ENCODE measurements around the gene CCN6. TPM values are rescaled to one million over a fixed set of nuclear protein-coding genes. Genes with fewer than 3 reads are reported as not detected.
"Not testable (repeated sequence)": the region's sequence is repeated elsewhere in the genome, so short reads cannot be mapped to it uniquely, and the experiment has no call there.

CCN6 gene
- total RNA-seq, 1 experiment from 2014 or later: not detected

DNA sequence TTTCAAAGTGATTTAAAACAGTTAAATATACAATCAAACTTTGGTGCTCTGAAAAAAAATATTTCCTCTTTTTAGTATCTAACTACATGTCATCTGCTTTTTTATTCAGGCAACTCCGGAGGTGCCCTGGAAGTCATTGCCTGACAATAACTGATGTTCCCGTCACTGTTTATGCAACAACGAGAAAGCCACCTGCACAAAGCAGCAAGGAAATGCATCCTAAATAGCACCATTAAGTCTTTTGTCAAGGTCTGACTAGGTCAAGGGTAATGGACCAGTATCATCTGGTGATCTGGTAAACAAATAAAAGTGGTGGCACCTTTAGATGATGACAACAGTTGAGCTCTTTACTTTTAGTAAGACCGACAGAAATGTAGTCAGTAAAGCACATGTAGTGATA is 46.7 kb downstream of the CCN6 start:
- TF ChIP-seq, protein P1, sequence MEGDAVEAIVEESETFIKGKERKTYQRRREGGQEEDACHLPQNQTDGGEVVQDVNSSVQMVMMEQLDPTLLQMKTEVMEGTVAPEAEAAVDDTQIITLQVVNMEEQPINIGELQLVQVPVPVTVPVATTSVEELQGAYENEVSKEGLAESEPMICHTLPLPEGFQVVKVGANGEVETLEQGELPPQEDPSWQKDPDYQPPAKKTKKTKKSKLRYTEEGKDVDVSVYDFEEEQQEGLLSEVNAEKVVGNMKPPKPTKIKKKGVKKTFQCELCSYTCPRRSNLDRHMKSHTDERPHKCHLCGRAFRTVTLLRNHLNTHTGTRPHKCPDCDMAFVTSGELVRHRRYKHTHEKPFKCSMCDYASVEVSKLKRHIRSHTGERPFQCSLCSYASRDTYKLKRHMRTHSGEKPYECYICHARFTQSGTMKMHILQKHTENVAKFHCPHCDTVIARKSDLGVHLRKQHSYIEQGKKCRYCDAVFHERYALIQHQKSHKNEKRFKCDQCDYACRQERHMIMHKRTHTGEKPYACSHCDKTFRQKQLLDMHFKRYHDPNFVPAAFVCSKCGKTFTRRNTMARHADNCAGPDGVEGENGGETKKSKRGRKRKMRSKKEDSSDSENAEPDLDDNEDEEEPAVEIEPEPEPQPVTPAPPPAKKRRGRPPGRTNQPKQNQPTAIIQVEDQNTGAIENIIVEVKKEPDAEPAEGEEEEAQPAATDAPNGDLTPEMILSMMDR (IDR thresholded peaks at IDR 0.05; ENCODE audit: insufficient read depth in 1 of 2, low read depth in 1 of 2, low read length in 1 of 2, severe bottlenecking in 1 of 2, unreplicated experiment in 1 of 2): no peak
- Histone ChIP-seq H3K9me3 (no peaks in the 10 kb centered on the region), H3K27me3 (replicated peaks; ENCODE audit: control insufficient read depth, insufficient read depth, low read length) (no peaks in the 10 kb centered on the region), H3K36me3 (ENCODE audit: control insufficient read depth, insufficient read depth, low read length) (no peaks in the 10 kb centered on the region), H3K4me1 (no peaks in the 10 kb centered on the region), H3K4me3 (ENCODE audit: low read depth, low read length) (no peak overlapping the region)
- intact Hi-C loops (cut with micrococcal nuclease; ENCODE audit: unreplicated experiment): no loop called here
- no peak for DNase-seq
- CTCF ChIA-PET: no interaction called here
- Mint-ChIP-seq H3K9me3 (ENCODE audit: unreplicated experiment) (peaks cover 9% of the 10 kb centered on the region), H3K4me3 (ENCODE audit: unreplicated experiment) (no peak overlapping the region), H3K36me3 (ENCODE audit: insufficient read depth, unreplicated experiment) (no peaks in the 10 kb centered on the region), H3K27me3 (ENCODE audit: insufficient read depth, unreplicated experiment) (peaks cover 15% of the 10 kb centered on the region), H3K27ac (ENCODE audit: unreplicated experiment) (no peak overlapping the region), H3K4me1 (ENCODE audit: low read depth, unreplicated experiment) (no peaks in the 10 kb centered on the region)
- POLR2A ChIA-PET: no interaction called here
- BruUV-seq (replicated peaks): no TSS peak

DNA sequence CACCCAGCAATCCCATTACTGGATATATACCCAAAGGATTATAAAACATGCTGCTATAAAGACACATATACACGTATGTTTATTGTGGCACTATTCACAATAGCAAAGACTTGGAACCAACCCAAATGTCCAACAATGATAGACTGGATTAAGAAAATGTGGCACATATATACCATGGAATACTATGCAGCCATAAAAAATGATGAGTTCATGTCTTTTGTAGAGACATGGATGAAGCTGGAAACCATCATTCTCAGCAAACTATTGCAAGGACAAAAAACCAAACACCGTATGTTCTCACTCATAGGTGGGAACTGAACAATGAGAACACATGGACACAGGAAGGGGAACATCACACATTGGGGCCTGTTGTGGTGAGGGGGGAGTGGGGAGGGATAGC is 52.1 kb downstream of the CCN6 start:
- H3K9me3 Mint-ChIP-seq (ENCODE audit: unreplicated experiment): not testable (repeated sequence)

DNA sequence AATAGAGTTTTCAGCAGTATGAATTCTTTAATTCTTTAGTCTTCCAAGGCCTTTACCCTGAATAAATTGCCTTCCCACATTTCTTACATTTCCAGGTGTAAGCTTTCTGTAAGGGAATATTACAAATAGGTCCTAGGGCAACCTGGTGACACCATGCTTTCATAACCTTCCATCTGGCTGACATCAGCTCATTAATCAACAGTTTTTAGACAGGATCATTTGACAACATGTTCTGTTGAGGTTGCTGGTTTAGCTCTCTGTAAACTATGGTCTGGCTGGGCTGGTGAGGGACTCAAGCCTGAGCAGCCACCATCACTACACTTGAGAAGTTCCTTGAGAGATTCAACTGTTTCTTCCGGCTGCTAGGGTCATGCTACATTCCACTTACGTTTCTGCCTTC is 52.7 kb downstream of the CCN6 start:
- peaks cover 12% of the 10 kb centered on the region for H3K27me3 Mint-ChIP-seq (ENCODE audit: insufficient read depth, unreplicated experiment)
- H3K27ac Mint-ChIP-seq (ENCODE audit: unreplicated experiment): no peak overlapping the region
- H3K9me3 Mint-ChIP-seq (ENCODE audit: unreplicated experiment): peaks cover 10% of the 10 kb centered on the region
- no peak for DNase-seq
- intact Hi-C loops (cut with micrococcal nuclease; ENCODE audit: unreplicated experiment): no loop called here
- Histone ChIP-seq H3K36me3 (ENCODE audit: control insufficient read depth, insufficient read depth, low read length) (no peaks in the 10 kb centered on the region), H3K27me3 (replicated peaks; ENCODE audit: control insufficient read depth, insufficient read depth, low read length) (no peaks in the 10 kb centered on the region), H3K4me1 (no peaks in the 10 kb centered on the region), H3K9me3 (no peaks in the 10 kb centered on the region), H3K4me3 (ENCODE audit: low read depth, low read length) (no peak overlapping the region)
- H3K4me3 Mint-ChIP-seq (ENCODE audit: unreplicated experiment): no peak overlapping the region
- no TSS peak for BruUV-seq (replicated peaks)
- no peaks in the 10 kb centered on the region for H3K36me3 Mint-ChIP-seq (ENCODE audit: insufficient read depth, unreplicated experiment)
- CTCF ChIA-PET: no interaction called here
- TF ChIP-seq, protein P1 (IDR thresholded peaks at IDR 0.05; ENCODE audit: insufficient read depth in 1 of 2, low read depth in 1 of 2, low read length in 1 of 2, severe bottlenecking in 1 of 2, unreplicated experiment in 1 of 2): no peak
- POLR2A ChIA-PET: no interaction called here
- H3K4me1 Mint-ChIP-seq (ENCODE audit: low read depth, unreplicated experiment): no peaks in the 10 kb centered on the region

More for the DNA sequence above, 52.1 kb downstream of the CCN6 start:
- H3K27me3 ChIP-seq (replicated peaks; ENCODE audit: control insufficient read depth, insufficient read depth, low read length); BruUV-seq (replicated peaks); intact Hi-C loops (cut with micrococcal nuclease; ENCODE audit: unreplicated experiment); H3K9me3 ChIP-seq; H3K27ac Mint-ChIP-seq (ENCODE audit: unreplicated experiment); H3K36me3 Mint-ChIP-seq (ENCODE audit: insufficient read depth, unreplicated experiment); H3K36me3 ChIP-seq (ENCODE audit: control insufficient read depth, insufficient read depth, low read length); DNase-seq; H3K4me3 Mint-ChIP-seq (ENCODE audit: unreplicated experiment); H3K4me1 Mint-ChIP-seq (ENCODE audit: low read depth, unreplicated experiment); POLR2A ChIA-PET; H3K4me1 ChIP-seq; H3K4me3 ChIP-seq (ENCODE audit: low read depth, low read length); CTCF ChIA-PET: not testable (repeated sequence)
- H3K27me3 Mint-ChIP-seq (ENCODE audit: insufficient read depth, unreplicated experiment): peaks cover 12% of the 10 kb centered on the region

DNA sequence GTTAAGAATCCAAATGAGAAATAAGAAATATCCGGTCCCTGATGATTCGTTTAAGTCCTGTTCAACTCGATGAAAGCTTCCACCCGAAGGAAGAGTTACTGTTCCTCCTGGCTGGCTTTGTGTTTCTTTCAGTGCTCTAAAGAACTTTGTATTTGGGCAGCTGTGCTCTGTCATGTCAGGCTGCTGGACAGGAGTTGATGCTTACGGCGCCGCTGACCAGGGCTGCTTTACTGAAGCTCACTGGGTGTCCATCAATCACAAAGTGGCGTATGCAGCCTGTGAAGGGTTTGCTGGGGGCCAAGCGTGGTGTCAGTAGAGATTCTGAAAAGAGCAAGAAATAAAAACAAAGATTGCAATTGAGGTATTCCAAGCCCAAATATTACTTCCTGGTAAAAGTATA is 55.4 kb downstream of the CCN6 start:
- no TSS peak for BruUV-seq (replicated peaks)

More for the DNA sequence above, 55.4 kb downstream of the CCN6 start:
- Histone ChIP-seq H3K4me3 (ENCODE audit: low read depth, low read length) (no peak overlapping the region), H3K36me3 (ENCODE audit: control insufficient read depth, insufficient read depth, low read length) (no peaks in the 10 kb centered on the region), H3K27me3 (replicated peaks; ENCODE audit: control insufficient read depth, insufficient read depth, low read length) (no peaks in the 10 kb centered on the region), H3K9me3 (no peaks in the 10 kb centered on the region), H3K4me1 (no peaks in the 10 kb centered on the region)
- CTCF ChIA-PET: no interaction called here
- no peak overlapping the region for H3K4me3 Mint-ChIP-seq (ENCODE audit: unreplicated experiment)
- peaks cover 10% of the 10 kb centered on the region for H3K9me3 Mint-ChIP-seq (ENCODE audit: unreplicated experiment)
- DNase-seq: no peak
- POLR2A ChIA-PET: no interaction called here
- H3K27ac Mint-ChIP-seq (ENCODE audit: unreplicated experiment): no peak overlapping the region
- no peaks in the 10 kb centered on the region for H3K36me3 Mint-ChIP-seq (ENCODE audit: insufficient read depth, unreplicated experiment)
- H3K27me3 Mint-ChIP-seq (ENCODE audit: insufficient read depth, unreplicated experiment): peaks cover 15% of the 10 kb centered on the region
- no peaks in the 10 kb centered on the region for H3K4me1 Mint-ChIP-seq (ENCODE audit: low read depth, unreplicated experiment)
- TF ChIP-seq, protein P1 (IDR thresholded peaks at IDR 0.05; ENCODE audit: insufficient read depth in 1 of 2, low read depth in 1 of 2, low read length in 1 of 2, severe bottlenecking in 1 of 2, unreplicated experiment in 1 of 2): no peak
- intact Hi-C loops (cut with micrococcal nuclease; ENCODE audit: unreplicated experiment): no loop called here

Measured in Caco-2 (cell line).